HepG2 (cell line): ENCODE data around the gene OPRL1. TPM values are rescaled to one million over a fixed set of nuclear protein-coding genes. Genes with fewer than 3 reads are reported as not detected.

Source experiments
- DMTF1 ChIP-seq: sonication (generic); formaldehyde crosslinking; IDR thresholded peaks from 2 replicates; pipeline ENCODE4 v1.4.0; 2020; ENCODE audit warnings: mild to moderate bottlenecking, missing genetic modification reagents
- ETV5 ChIP-seq: IDR thresholded peaks from 2 replicates; pipeline ENCODE4 v1.6.1; 2018; ENCODE audit warnings: missing biosample characterization, missing genetic modification reagents, inconsistent platforms, borderline replicate concordance
- GABPB1 ChIP-seq: IDR thresholded peaks from 2 replicates; pipeline ENCODE4 v1.6.1; 2016; ENCODE audit warnings: mild to moderate bottlenecking, missing genetic modification reagents, moderate library complexity, missing compliant biosample characterization
- GTF3A ChIP-seq: sonication (generic); formaldehyde crosslinking; conservative IDR thresholded peaks from 2 replicates; pipeline ENCODE4 v1.4.0; 2020; ENCODE audit warnings: mild to moderate bottlenecking, missing genetic modification reagents
- HMG20B ChIP-seq: conservative IDR thresholded peaks from 2 replicates; pipeline ENCODE4 v1.6.1; 2016; ENCODE audit warnings: missing genetic modification reagents, missing compliant biosample characterization
- KLF15 ChIP-seq: sonication (generic); formaldehyde crosslinking; IDR thresholded peaks from 2 replicates; pipeline ENCODE4 v1.8.1; 2023; ENCODE audit warnings: borderline replicate concordance, mild to moderate bottlenecking, inconsistent platforms, missing genetic modification reagents, mixed read lengths
- KLF16 ChIP-seq, 2 experiments: sonication (generic) in 1 of 2; formaldehyde crosslinking in 1 of 2; IDR thresholded peaks; 2 replicates each; pipeline versions ENCODE4 v1.6.1 to v1.8.0; 2016 to 2023; ENCODE audit warnings: missing genetic modification reagents in 2 of 2, missing compliant biosample characterization in 1 of 2
- LCORL ChIP-seq, 2 experiments: fragments of 450-650 bp in 1 of 2; sonication (generic) in 1 of 2; formaldehyde crosslinking in 1 of 2; IDR thresholded peaks; 2 replicates each; pipeline versions ENCODE4 v1.5.0 to v1.6.1; 2017 to 2020; ENCODE audit warnings: antibody characterized with exemption in 1 of 2, missing genetic modification reagents in 1 of 2
- MTA1 ChIP-seq: sonication (generic); formaldehyde crosslinking; IDR thresholded peaks from 2 replicates; pipeline ENCODE4 v1.4.0; 2020; ENCODE audit warnings: missing genetic modification reagents, mild to moderate bottlenecking, borderline replicate concordance
- NCOA2 ChIP-seq: sonication (generic); formaldehyde crosslinking; IDR thresholded peaks from 2 replicates; pipeline ENCODE4 v1.8.0; 2022; ENCODE audit warnings: inconsistent platforms
- NPAS2 ChIP-seq: sonication (generic); formaldehyde crosslinking; IDR thresholded peaks from 2 replicates; pipeline ENCODE4 v1.8.0; 2022; ENCODE audit warnings: mild to moderate bottlenecking, missing genetic modification reagents, borderline replicate concordance
- PTBP1 ChIP-seq: fragments of 200-400 bp; formaldehyde crosslinking; IDR thresholded peaks from 2 replicates; pipeline ENCODE4 v1.6.1; 2018; ENCODE audit warnings: low read length, low read depth; ENCODE audit not compliant: poor library complexity, severe bottlenecking
- RBAK ChIP-seq: sonication (generic); formaldehyde crosslinking; IDR thresholded peaks from 2 replicates; pipeline ENCODE4 v1.5.1; 2020; ENCODE audit warnings: mild to moderate bottlenecking, missing genetic modification reagents
- RORA ChIP-seq: sonication (generic); formaldehyde crosslinking; IDR thresholded peaks from 2 replicates; pipeline ENCODE4 v1.5.0; 2020; ENCODE audit warnings: mild to moderate bottlenecking, missing genetic modification reagents, moderate library complexity
- SALL2 ChIP-seq: sonication (generic); formaldehyde crosslinking; IDR thresholded peaks from 2 replicates; pipeline ENCODE4 v1.8.1; 2023; ENCODE audit warnings: mild to moderate bottlenecking, missing genetic modification reagents, inconsistent platforms
- TEAD2 ChIP-seq: sonication (generic); formaldehyde crosslinking; IDR thresholded peaks from 2 replicates; pipeline ENCODE4 v1.9.0; 2021; ENCODE audit warnings: missing genetic modification reagents
- TFE3 ChIP-seq: IDR thresholded peaks from 2 replicates; pipeline ENCODE4 v1.6.1; 2016
- ZBTB20 ChIP-seq: sonication (generic); formaldehyde crosslinking; IDR thresholded peaks from 2 replicates; pipeline ENCODE4 v1.8.1; 2023; ENCODE audit warnings: missing genetic modification reagents, low read depth, mild to moderate bottlenecking, borderline replicate concordance
- ZFP36L2 ChIP-seq: sonication (generic); formaldehyde crosslinking; IDR thresholded peaks from 2 replicates; pipeline ENCODE4 v1.4.0; 2020; ENCODE audit warnings: missing genetic modification reagents
- ZNF143 ChIP-seq: sonication (generic); formaldehyde crosslinking; IDR thresholded peaks from 2 replicates; pipeline ENCODE4 v1.4.0; 2020; ENCODE audit warnings: missing genetic modification reagents
- ZNF251 ChIP-seq: sonication (generic); formaldehyde crosslinking; IDR thresholded peaks from 2 replicates; pipeline ENCODE4 v1.9.0; 2021; ENCODE audit warnings: mild to moderate bottlenecking, missing genetic modification reagents
- ZNF556 ChIP-seq: sonication (generic); formaldehyde crosslinking; IDR thresholded peaks from 2 replicates; pipeline ENCODE4 v1.4.0; 2020; ENCODE audit warnings: mild to moderate bottlenecking, missing genetic modification reagents, borderline replicate concordance
- ZNF598 ChIP-seq: sonication (generic); formaldehyde crosslinking; IDR thresholded peaks from 2 replicates; pipeline ENCODE4 v1.5.1; 2020; ENCODE audit warnings: mild to moderate bottlenecking, missing genetic modification reagents, borderline replicate concordance
- ZNF747 ChIP-seq: sonication (generic); formaldehyde crosslinking; IDR thresholded peaks from 2 replicates; pipeline ENCODE4 v1.8.1; 2023; ENCODE audit warnings: missing genetic modification reagents, mild to moderate bottlenecking, borderline replicate concordance
- ZNF749 ChIP-seq: sonication (generic); formaldehyde crosslinking; IDR thresholded peaks from 2 replicates; pipeline ENCODE4 v1.8.0; 2022; ENCODE audit warnings: mild to moderate bottlenecking, missing genetic modification reagents, moderate library complexity, borderline replicate concordance
- polyA plus RNA-seq, 8 experiments: library from polyadenylated mRNA; depleted of rRNA in 3 of 8; stranded (reverse) in 7 of 8; unstranded in 1 of 8; fragments of >200 nt; fragmentation: Illumina TruSeq in 4 of 8; extraction: Trizol in 4 of 8; gene quantifications; 2 replicates each; pipeline versions ENCODE4 v1.2.1 to v1.2.3, GENCODE V29; 2011 to 2016; ENCODE audit warnings: low read depth in 4 of 8, missing spikeins in 1 of 8, mixed read lengths in 1 of 8; ENCODE audit not compliant: insufficient read depth in 1 of 8
- total RNA-seq, 5 experiments: library from RNA; depleted of rRNA; stranded (reverse); fragments of >200 nt; fragmentation: Illumina TruSeq; extraction: Trizol; gene quantifications; 2 replicates each; pipeline ENCODE4 v1.2.3, GENCODE V29; 2016; ENCODE audit warnings: low read depth in 1 of 5
- TF ChIP-seq, protein P1 (sequence below): sonication (generic); formaldehyde crosslinking; IDR thresholded peaks from 2 replicates; pipeline ENCODE4 v1.8.1; 2023; ENCODE audit warnings: mild to moderate bottlenecking, inconsistent platforms, moderate library complexity, missing genetic modification reagents, borderline replicate concordance

The OPRL1 gene
- total and polyA plus RNA-seq, 2 of the 13 experiments (the other 11 are each of a cell fraction or from before 2014, with no cell fraction given), result 0.35 to 0.71 TPM

GRCh38 chr20:64035933-64036345, 43.9 kb upstream of the OPRL1 start, which contains the start of gene C20orf204 (continued):
- TF ChIP-seq TFE3 (CRISPR knock-in tag) (0 out of 2 replicates have a peak, but pooled peaks have one; percentile 14), NPAS2 (no peak), ZNF598 (CRISPR knock-in tag) (0 out of 2 replicates have a peak, but pooled peaks have one; percentile 37), TEAD2 (CRISPR knock-in tag) (no peak), RBAK (CRISPR knock-in tag) (no peak; the same call in 1 of the 2 replicates), PTBP1 (peak; percentile 82), HMG20B (CRISPR knock-in tag) (peak; percentile 40), MTA1 (peak; percentile 40; the same call in 1 of the 2 replicates), ZNF749 (CRISPR knock-in tag) (peak; percentile 56; the same call in 1 of the 2 replicates), GTF3A (CRISPR knock-in tag) (0 out of 2 replicates have a peak, but pooled peaks have one; percentile 53), NCOA2 (CRISPR knock-in tag) (peak; percentile 62; the same call in 1 of the 2 replicates), ZNF251 (CRISPR knock-in tag) (peak; percentile 85), GABPB1 (CRISPR knock-in tag) (peak; percentile 67), DMTF1 (CRISPR knock-in tag) (peak; percentile 93), ZNF747 (CRISPR knock-in tag) (peak; percentile 91; the same call in 1 of the 2 replicates), SALL2 (peak; percentile 96), ZNF143 (CRISPR knock-in tag) (peak; percentile 44; the same call in 1 of the 2 replicates), ZBTB20 (CRISPR knock-in tag) (peak; percentile 14; the same call in 1 of the 2 replicates), ZFP36L2 (no peak), KLF16 (CRISPR knock-in tag; IDR thresholded peaks at IDR 0.05) (peak; percentile 83 to 90), ZNF556 (CRISPR knock-in tag) (peak; percentile 84; the same call in 1 of the 2 replicates), ETV5 (CRISPR knock-in tag) (peak; percentile 52), KLF15 (CRISPR knock-in tag) (peak; percentile 85; the same call in 1 of the 2 replicates), LCORL (IDR thresholded peaks at IDR 0.05) (no peak), LCORL (CRISPR knock-in tag; IDR thresholded peaks at IDR 0.05) (peak; percentile 88), RORA (no peak)
- TF ChIP-seq, protein P1, sequence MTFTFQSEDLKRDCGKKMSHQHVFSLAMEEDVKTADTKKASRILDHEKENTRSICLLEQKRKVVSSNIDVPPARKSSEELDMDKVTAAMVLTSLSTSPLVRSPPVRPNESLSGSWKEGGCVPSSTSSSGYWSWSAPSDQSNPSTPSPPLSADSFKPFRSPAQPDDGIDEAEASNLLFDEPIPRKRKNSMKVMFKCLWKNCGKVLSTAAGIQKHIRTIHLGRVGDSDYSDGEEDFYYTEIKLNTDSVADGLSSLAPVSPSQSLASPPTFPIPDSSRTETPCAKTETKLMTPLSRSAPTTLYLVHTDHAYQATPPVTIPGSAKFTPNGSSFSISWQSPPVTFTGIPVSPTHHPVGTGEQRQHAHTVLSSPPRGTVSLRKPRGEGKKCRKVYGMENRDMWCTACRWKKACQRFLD, result peak; percentile 61; the same call in 1 of the 2 replicates
